NT2/D1 (cell line): Measurements from ENCODE around the gene CD28.

Experiments used
- DNase-seq: peaks from one replicate; pipeline ENCODE4 v3.0.0-alpha.2; 2011; ENCODE audit warnings: low read depth, low spot score
- H3K27me3 ChIP-seq: 2 replicates; pipeline ENCODE4 v1.6.0; 2011; ENCODE audit warnings: mild to moderate bottlenecking; ENCODE audit not compliant: insufficient read length, insufficient read depth
- H3K36me3 ChIP-seq: 2 replicates; pipeline ENCODE4 v1.6.1; 2011; ENCODE audit warnings: mild to moderate bottlenecking, low read length, mixed read lengths; ENCODE audit not compliant: insufficient read depth, insufficient read length
- H3K4me1 ChIP-seq: 2 replicates; pipeline ENCODE4 v1.5.1; 2011; ENCODE audit not compliant: insufficient read depth, insufficient read length
- H3K4me3 ChIP-seq: 2 replicates; pipeline ENCODE4 v1.5.1; 2011; ENCODE audit warnings: low read depth; ENCODE audit not compliant: insufficient read length
- H3K9ac ChIP-seq: 2 replicates; pipeline ENCODE4 v1.6.0; 2011; ENCODE audit warnings: low read depth; ENCODE audit not compliant: insufficient read length
- H3K9me3 ChIP-seq: 2 replicates; pipeline ENCODE4 v1.5.1; 2011; ENCODE audit warnings: mild to moderate bottlenecking, low read length; ENCODE audit not compliant: insufficient read depth
- SUZ12 ChIP-seq: IDR thresholded peaks from 2 replicates; pipeline ENCODE4 v1.6.1; 2011; ENCODE audit not compliant: insufficient read length, insufficient read depth; ENCODE audit errors: extremely low read depth
- YY1 ChIP-seq: IDR thresholded peaks from 2 replicates; pipeline ENCODE4 v1.6.1; 2011; ENCODE audit not compliant: insufficient read length, insufficient read depth
- ZNF274 ChIP-seq: IDR thresholded peaks from 2 replicates; pipeline ENCODE4 v1.6.1; 2011; ENCODE audit warnings: mild to moderate bottlenecking, low read depth, low read length

Gene CD28

GRCh38 chr2:203787979-203788378 lies 81.5 kb downstream of the CD28 start:
- Histone ChIP-seq H3K4me3 (no peak overlapping the region), H3K4me1 (no peaks in the 10 kb centered on the region), H3K36me3 (no peaks in the 10 kb centered on the region), H3K27me3 (no peaks in the 10 kb centered on the region), H3K9me3 (no peaks in the 10 kb centered on the region), H3K9ac (no peak overlapping the region)
- TF ChIP-seq ZNF274 (no peak), SUZ12 (no peak), YY1 (no peak)
- DNase-seq: no peak
